Muscle of leg (tissue), 11 donors: ENCODE results near the gene GRHL1. TPM values are rescaled to one million over a fixed set of nuclear protein-coding genes. Genes with fewer than 3 reads are reported as not detected.

ENCODE experiments used
- DNase-seq: peaks from one replicate; pipeline ENCODE4 v3.0.0; 2013
- H3K27ac ChIP-seq: one replicate; pipeline ENCODE4 v1.5.1; 2013; ENCODE audit warnings: mild to moderate bottlenecking, low read length, control low read depth
- H3K27me3 ChIP-seq: one replicate; pipeline ENCODE4 v1.6.1; 2013; ENCODE audit warnings: low read length; ENCODE audit not compliant: control insufficient read depth, insufficient read depth
- H3K36me3 ChIP-seq: one replicate; pipeline ENCODE4 v1.6.1; 2013; ENCODE audit warnings: low read length; ENCODE audit not compliant: control insufficient read depth, insufficient read depth
- H3K4me1 ChIP-seq: one replicate; pipeline ENCODE4 v1.6.1; 2013; ENCODE audit warnings: low read length; ENCODE audit not compliant: control insufficient read depth, insufficient read depth
- H3K4me3 ChIP-seq: one replicate; pipeline ENCODE4 v1.5.1; 2013; ENCODE audit warnings: low read length, control low read depth
- H3K9me3 ChIP-seq: replicated peaks from 2 replicates; pipeline ENCODE4 v1.6.1; 2013; ENCODE audit warnings: low read depth, low read length; ENCODE audit not compliant: control insufficient read depth
- WGBS: methylation state at CpG from one replicate; pipeline ENCODE4 v1.1.5; 2013; ENCODE audit warnings: missing lambda C conversion rate; ENCODE audit not compliant: insufficient coverage; 5-methylcytosine and 5-hydroxymethylcytosine counted together
- polyA plus RNA-seq, 8 donors: library from polyadenylated mRNA; unstranded; fragments of 120-200 nt; gene quantifications; one replicate each; pipeline versions ENCODE4 v1.2.1 to v1.2.3, GENCODE V29; 2013; ENCODE audit warnings: inconsistent platforms in 1 of 8, low replicate concordance in 1 of 8; ENCODE audit not compliant: insufficient read length in 8 of 8, insufficient read depth in 1 of 8
- total RNA-seq: library from RNA; stranded (reverse); fragments of 120-200 nt; gene quantifications from one replicate; pipeline ENCODE4 v1.2.4, GENCODE V29; 2013

Gene GRHL1
- total and polyA plus RNA-seq, 9 donors: 0.48 to 4.3 (median 1.0) TPM

DNA sequence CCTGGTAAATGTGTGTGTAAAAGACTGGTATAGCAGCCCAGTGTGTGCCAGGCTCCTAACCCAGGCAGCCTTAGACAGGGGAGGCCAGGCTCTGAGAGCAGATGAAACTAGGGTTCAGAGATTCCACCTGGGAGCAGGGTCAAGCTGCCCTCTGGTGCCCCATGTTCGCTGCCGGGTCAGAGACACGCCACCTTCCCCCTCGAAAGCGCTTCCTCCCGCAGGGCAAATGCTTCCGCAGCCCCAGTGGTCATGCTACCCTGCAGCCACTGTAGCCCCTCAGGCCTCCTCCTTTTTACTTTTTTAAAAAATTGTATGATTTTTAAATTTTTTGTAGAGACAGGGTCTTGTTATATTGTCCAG, 81.2 kb downstream of the GRHL1 start:
- Histone ChIP-seq H3K27ac (no peak overlapping the region), H3K4me1 (peaks cover 44% of the 10 kb centered on the region), H3K9me3 (no peaks in the 10 kb centered on the region), H3K4me3 (no peak overlapping the region), H3K36me3 (no peaks in the 10 kb centered on the region), H3K27me3 (no peaks in the 10 kb centered on the region)
- no peak for DNase-seq
- WGBS: 88% methylated on average over 4 of the region's 7 CpGs

DNA sequence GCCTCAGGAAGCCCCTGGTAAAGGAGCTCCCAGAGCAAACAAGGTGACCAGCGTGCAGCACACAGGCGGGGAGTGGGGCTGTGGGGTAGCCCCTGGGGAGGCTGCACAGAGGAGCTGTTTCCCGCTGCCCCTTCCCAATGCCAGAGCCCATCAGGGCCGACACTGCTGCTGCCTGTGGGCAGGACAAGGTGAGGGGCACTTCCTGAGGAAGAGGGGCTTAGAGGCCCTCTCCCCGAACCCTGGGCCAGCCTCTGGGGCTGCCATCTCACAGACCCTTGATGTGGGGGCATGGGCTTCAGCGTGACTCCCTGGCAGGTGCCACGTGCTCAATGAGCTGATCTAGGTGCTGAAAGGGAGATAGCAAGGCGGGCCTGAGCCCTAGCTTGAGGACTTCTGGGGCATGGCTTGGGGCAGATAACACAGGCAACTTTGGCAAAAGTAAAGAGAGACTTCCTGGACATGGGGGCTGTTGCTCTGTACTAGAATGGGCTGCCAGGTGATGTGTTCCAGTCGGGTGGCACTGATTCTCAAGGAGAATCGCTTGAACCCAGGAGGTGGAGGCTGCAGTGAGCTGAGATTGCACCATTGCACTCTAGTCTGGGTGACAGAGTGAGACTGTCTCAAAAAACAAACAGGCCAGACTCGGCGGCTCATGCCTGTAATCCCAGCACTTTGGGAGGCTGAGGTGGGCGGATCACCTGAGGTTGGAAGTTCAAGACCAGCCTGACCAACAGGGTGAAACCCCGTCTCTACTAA, 81.9 kb downstream of the GRHL1 start:
- Histone ChIP-seq H3K36me3 (no peaks in the 10 kb centered on the region), H3K4me3 (no peak overlapping the region), H3K27ac (no peak overlapping the region), H3K27me3 (no peaks in the 10 kb centered on the region), H3K9me3 (no peaks in the 10 kb centered on the region), H3K4me1 (peaks cover 44% of the 10 kb centered on the region)
- DNase-seq: no peak
- WGBS: 76% methylated on average over 10 of the region's 14 CpGs

DNA sequence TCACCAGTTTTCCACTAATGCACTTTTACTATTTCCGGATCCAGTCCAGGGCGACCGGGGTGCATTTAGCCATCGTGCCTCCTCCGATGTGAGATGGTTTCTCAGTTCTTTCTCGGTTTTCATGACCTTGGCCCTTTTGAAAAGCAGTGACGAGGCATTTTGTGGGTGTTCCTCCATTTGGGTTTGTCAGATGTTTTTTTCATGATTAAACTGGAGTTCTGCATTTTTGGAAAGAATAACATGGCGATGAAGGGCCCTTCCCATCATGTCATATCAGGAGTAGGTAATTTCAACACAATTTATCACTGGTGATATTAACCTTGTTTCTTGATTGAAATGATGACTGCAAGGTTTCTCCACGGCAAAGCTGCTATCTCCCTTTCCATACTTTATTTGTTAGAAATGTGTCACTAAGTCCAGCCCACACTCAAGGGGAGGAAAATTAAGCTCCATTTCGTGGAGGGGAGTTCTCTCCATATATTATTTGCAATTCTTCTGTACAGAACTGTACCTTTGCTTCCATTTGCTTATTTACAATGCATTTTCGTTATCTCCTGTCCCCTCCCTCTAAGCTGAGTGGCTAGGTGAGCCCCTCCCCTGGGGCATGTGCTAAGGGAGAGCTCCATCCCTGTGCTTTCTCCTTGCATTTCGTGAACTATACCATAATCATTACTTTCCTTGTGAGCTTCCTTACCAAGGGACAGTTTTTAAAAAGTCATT, 83.0 kb downstream of the GRHL1 start:
- 50% methylated on average over 1 of the region's 12 CpGs for WGBS
- H3K27ac ChIP-seq: no peak overlapping the region
- H3K4me3 ChIP-seq: no peak overlapping the region
- no peak for DNase-seq
- peaks cover 34% of the 10 kb centered on the region for H3K4me1 ChIP-seq
- no peaks in the 10 kb centered on the region for H3K9me3 ChIP-seq
- no peaks in the 10 kb centered on the region for H3K36me3 ChIP-seq
- no peaks in the 10 kb centered on the region for H3K27me3 ChIP-seq

DNA sequence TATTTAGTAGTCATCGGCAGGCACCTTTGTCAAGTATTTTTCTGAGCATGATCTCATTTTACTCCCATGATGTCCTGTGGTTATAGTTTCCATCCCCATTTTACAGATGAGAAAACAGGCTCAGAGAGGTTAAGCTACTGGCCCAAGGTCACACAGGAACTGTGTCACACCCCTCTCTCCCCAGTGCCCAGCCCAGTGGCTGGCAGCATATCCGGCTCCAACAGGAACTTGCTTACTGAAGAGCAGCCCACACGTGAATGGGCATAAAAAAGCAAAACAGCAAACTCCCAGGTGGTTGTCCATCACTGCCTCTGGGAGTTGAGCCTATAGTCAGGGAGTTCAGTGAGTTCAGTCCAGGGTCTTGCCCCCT, 83.5 kb downstream of the GRHL1 start:
- Histone ChIP-seq H3K27ac (no peak overlapping the region), H3K4me1 (peaks cover 29% of the 10 kb centered on the region), H3K9me3 (no peaks in the 10 kb centered on the region), H3K36me3 (no peaks in the 10 kb centered on the region), H3K4me3 (no peak overlapping the region), H3K27me3 (no peaks in the 10 kb centered on the region)
- DNase-seq: no peak
- no CpG with 5 or more reads among the region's 3 CpGs for WGBS

DNA sequence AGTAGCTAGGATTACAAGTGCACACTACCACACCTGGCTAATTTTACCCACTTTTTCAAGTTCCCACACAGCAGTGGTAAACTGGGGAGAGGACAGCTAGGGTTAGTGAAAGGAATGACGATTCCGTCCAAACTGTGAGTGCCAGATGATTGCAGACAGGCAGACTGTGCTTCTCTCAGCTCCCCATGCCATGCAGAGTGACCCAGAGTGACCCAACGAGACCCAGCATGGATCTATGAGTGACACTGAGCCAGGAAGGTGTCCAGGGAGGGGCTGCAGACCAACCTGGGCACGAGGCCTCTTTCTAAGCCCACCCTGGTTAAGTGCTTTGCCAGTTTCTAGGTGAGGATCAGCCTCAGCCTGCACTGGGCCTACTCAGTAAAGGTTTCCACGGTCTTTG, 84.1 kb downstream of the GRHL1 start:
- no peak overlapping the region for H3K4me3 ChIP-seq
- no peaks in the 10 kb centered on the region for H3K9me3 ChIP-seq
- H3K36me3 ChIP-seq: no peaks in the 10 kb centered on the region
- H3K27ac ChIP-seq: no peak overlapping the region
- WGBS: 62% methylated on average over 5 of the region's 5 CpGs
- no peak for DNase-seq
- H3K4me1 ChIP-seq: peaks cover 25% of the 10 kb centered on the region
- H3K27me3 ChIP-seq: no peaks in the 10 kb centered on the region

DNA sequence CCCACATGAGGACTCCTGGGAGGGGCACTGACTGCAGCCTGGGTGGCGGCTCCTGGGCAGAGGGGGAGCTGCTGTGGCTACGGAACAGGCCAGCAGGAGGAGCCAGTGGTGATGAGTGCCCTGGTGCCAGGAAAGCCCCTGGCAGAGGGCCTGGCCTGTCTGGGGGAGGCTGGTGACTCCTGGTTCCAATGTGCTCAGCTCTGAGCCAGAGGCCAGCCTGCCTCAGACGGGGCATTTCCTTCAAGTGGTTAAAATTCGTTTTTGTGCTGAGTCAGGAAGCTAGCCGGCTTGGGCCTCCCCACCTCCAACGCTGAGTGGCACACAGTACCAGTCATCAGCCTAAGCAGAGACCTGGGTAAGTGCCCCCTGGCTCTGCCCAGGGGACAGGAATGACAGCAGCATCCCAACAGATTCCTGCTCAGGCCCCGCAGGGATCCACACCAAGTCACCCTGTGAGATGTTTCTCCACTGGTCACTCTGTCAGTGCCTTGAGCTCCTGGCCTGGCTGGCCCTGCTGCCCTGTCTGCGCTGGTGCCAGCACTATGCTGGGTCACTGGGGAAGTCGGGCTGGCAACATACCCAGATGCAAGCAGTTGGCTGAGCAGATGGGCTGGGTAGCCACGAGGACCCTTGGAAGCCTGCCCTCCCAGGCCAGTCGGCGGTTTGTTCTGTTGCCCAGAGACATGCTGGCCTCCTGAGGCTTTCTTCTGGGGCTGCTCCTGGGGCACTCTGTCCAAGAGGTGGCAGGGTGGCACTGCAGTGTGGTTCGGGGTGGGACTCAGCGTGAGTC, 84.8 kb downstream of the GRHL1 start:
- H3K27ac ChIP-seq: peak overlapping the region; percentile 74
- H3K4me3 ChIP-seq: no peak overlapping the region
- H3K4me1 ChIP-seq: peaks cover 25% of the 10 kb centered on the region
- 67% methylated on average over 10 of the region's 14 CpGs for WGBS
- H3K9me3 ChIP-seq: no peaks in the 10 kb centered on the region
- DNase-seq: peak; percentile 63
- H3K36me3 ChIP-seq: no peaks in the 10 kb centered on the region
- no peaks in the 10 kb centered on the region for H3K27me3 ChIP-seq

DNA sequence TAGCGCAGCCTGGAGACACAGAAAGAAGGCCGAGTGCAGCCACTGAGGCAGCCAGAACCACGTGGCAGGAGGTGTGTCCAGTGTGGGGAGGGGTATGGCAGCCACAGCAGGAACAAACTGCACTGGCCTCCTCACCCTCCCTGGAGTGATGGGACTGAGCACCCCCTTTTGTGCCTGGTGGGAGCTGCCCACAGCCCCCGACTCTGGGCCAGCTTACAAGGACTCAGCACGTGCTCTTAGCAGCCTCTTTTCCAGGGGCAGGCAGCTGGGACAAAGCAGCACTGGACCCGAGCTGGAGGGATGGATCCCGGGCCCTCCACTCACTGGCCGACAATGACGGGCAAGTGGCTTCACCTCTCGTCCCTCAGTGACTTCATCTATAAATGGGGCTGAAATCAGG, 86.6 kb downstream of the GRHL1 start:
- 72% methylated on average over 10 of the region's 10 CpGs for WGBS
- H3K4me3 ChIP-seq: no peak overlapping the region
- H3K36me3 ChIP-seq: no peaks in the 10 kb centered on the region
- no peak overlapping the region for H3K27ac ChIP-seq
- H3K9me3 ChIP-seq: no peaks in the 10 kb centered on the region
- H3K4me1 ChIP-seq: peaks cover 37% of the 10 kb centered on the region
- no peak for DNase-seq
- no peaks in the 10 kb centered on the region for H3K27me3 ChIP-seq

DNA sequence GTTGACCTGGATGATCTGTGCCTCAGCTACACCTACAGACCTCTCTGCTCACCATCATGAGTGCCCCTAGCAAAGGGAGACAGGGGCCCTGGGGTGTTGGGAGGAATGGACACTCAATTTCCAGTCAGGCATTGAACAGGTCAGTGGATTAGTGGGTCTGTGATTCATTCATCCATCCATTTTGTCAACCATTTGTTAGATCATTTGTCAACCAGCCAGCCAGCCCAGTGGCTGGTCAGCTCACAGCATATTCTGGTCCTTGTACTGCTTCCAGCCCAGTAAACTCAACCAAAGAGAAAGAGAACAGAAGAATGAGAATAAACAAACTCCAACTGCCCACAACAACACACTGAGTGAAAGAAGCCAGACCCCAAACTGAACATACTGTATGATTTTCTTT, 87.2 kb downstream of the GRHL1 start:
- H3K4me1 ChIP-seq: peaks cover 37% of the 10 kb centered on the region
- no peak for DNase-seq
- no peak overlapping the region for H3K27ac ChIP-seq

DNA sequence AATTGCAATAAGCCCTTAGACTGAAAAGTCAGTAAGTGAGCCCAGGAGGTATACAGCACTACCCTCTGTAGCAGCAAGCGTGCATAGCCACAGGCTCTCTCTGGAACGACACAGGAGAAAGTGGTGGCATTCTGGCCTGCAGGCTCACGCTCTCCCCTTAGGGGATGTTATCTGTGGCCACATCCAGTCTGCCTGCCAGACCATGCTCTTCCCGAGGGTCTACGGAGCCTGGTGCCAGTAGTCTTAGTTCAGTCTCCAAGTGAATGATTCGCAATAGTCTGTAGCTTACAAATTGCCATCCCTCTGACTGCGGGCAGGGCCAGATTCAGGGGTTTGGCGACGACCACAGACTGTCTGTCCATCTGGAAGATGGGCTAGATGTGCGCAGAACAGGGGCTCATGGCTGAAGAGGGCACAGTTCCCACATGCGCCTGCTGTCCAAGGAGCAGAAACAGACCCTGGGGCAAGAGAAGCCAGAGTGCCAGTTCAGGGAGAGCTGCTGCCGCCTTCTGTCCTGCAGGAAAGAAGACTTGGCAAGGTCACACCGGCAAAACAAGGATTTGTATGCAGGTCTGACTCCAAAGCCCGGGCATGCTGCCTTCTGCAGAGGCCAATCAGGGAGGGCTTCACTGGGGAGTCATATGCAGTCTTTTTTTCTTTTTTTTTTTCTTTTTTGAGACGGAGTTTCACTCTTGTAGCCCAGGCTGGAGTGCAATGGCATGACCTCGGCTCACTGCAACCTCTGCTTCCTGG, 88.3 kb downstream of the GRHL1 start:
- Histone ChIP-seq H3K27me3 (no peaks in the 10 kb centered on the region), H3K9me3 (no peaks in the 10 kb centered on the region), H3K36me3 (no peaks in the 10 kb centered on the region), H3K4me1 (peaks cover 44% of the 10 kb centered on the region), H3K27ac (no peak overlapping the region), H3K4me3 (no peak overlapping the region)
- WGBS: 79% methylated on average over 15 of the region's 16 CpGs
- no peak for DNase-seq

More for the DNA sequence above, 87.2 kb downstream of the GRHL1 start:
- no peaks in the 10 kb centered on the region for H3K9me3 ChIP-seq
- H3K36me3 ChIP-seq: no peaks in the 10 kb centered on the region
- H3K4me3 ChIP-seq: no peak overlapping the region
- H3K27me3 ChIP-seq: no peaks in the 10 kb centered on the region

DNA sequence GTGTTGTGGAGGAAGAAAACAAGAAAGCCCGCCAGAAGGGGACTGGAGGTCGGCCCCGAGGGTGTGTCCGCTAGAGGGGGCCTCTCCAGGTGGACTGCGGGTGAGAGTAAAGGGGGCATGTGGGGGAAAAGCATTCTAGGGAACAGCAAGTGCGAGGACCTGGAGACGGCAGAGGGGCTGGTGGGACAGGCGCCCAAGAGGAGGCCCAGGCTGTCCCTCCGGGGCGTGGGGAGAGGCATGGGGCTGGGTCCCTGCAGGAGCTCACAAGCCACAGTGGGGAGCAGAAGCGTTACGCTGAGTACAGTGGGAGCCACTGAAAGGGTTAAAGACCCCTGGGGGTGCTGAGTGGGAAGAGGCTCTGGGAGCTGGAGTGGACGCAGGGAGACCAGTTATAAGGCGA, 90.2 kb downstream of the GRHL1 start:
- Histone ChIP-seq H3K36me3 (peaks cover 14% of the 10 kb centered on the region), H3K27ac (no peak overlapping the region), H3K4me3 (no peak overlapping the region), H3K4me1 (peaks cover 36% of the 10 kb centered on the region), H3K27me3 (no peaks in the 10 kb centered on the region), H3K9me3 (no peaks in the 10 kb centered on the region)
- DNase-seq: no peak
- 81% methylated on average over 11 of the region's 14 CpGs for WGBS
